Neural progenitor cell (in vitro differentiated cells): ENCODE measurements around the gene RPTOR.

Experiments used
- CTCF ChIP-seq: fragments of 200-600 bp; sonication (generic); IDR thresholded peaks from 2 replicates; pipeline ENCODE4 v1.5.1; 2017; ENCODE audit warnings: antibody characterized with exemption, mild to moderate bottlenecking
- EZH2 ChIP-seq: fragments of 200-600 bp; sonication (generic); IDR thresholded peaks from 2 replicates; pipeline ENCODE4 v1.6.1; 2017; ENCODE audit warnings: antibody characterized with exemption, mild to moderate bottlenecking, moderate library complexity

- TF ChIP-seq EZH2, result no peak
- peak; percentile 8 for TF ChIP-seq CTCF
These were observed 192.7 kb downstream of the RPTOR start for GRCh38 chr17:80737106-80738019.
